AG09319 (cell line): ENCODE data around the gene HOXA10.

Experiments
- DNase-seq: peaks from one replicate; pipeline ENCODE4 v3.0.0-alpha.2; 2010; ENCODE audit warnings: low read depth; ENCODE audit errors: extremely low read depth
- TF ChIP-seq, protein P1 (sequence below): IDR thresholded peaks from 2 replicates; pipeline ENCODE4 v1.5.1; 2011; ENCODE audit warnings: low read depth, mild to moderate bottlenecking, inconsistent platforms, low read length, moderate library complexity

The HOXA10 gene

DNA sequence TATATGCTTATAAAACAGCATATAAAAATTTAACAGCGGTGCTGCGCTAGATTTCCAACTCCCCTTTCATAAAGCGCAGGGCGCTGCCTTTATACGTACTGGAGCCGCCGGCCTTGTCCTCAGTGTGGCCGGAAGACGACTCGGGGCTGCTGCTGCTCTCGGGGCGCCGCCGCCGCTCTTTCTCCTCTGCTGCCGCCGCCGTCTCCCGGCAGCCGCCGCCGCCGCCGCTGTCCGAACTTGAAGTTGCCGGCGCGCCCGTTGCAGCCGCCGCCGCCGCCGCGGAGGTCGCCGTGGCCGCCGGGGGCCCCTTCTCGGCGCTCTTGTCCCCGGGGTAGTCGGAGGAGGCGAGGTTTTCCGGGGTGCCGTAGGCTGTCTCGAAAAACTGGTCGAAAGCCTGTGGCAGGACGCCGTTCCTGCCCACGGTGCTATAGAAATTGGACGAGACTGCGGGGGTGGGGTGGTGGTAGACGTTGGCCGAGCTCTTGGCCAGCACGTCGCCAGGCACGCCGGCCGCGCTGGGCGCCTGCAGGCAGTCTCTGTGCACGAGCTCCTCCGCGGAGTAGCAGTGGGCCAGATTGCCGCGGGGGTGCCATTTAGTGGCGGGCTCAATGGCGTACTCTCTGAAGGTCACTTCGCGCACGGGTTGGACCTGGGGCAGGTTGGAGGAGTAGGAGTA is 10.4 kb upstream of the HOXA10 start:
- TF ChIP-seq, protein P1, sequence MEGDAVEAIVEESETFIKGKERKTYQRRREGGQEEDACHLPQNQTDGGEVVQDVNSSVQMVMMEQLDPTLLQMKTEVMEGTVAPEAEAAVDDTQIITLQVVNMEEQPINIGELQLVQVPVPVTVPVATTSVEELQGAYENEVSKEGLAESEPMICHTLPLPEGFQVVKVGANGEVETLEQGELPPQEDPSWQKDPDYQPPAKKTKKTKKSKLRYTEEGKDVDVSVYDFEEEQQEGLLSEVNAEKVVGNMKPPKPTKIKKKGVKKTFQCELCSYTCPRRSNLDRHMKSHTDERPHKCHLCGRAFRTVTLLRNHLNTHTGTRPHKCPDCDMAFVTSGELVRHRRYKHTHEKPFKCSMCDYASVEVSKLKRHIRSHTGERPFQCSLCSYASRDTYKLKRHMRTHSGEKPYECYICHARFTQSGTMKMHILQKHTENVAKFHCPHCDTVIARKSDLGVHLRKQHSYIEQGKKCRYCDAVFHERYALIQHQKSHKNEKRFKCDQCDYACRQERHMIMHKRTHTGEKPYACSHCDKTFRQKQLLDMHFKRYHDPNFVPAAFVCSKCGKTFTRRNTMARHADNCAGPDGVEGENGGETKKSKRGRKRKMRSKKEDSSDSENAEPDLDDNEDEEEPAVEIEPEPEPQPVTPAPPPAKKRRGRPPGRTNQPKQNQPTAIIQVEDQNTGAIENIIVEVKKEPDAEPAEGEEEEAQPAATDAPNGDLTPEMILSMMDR: no peak
- no peak for DNase-seq

DNA sequence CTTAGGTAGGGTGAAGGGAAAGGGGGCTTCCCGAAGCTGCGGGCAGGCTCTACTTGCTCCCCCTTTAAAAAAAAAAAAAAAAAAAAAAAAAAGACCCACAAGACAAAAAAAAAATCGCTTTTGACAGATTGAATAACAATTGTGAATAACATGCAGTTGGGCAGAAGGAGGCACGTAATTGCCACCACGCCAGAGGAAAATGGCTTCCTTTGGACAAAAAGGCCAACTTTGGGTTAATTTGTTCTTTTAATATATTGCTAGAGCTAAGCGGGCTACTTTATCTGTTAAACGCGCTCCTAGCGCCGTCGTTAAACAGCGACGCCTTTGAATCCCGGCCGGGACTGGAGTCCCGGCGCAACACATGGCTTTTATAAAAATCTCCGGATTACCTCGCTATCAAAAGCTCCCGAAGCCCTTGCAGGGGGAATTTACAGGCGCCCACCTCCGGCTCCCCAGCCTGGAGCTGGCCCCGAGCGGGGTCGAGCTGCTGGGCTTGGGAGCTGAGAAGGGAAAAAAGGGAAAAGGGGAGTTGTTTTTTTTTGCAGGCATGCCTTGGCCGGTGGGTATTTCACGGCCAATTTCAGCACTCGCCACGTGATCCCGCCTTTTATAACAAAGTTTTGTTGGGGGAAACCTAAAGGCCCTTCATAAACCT is 9.7 kb upstream of the HOXA10 start:
- no peak for DNase-seq
- TF ChIP-seq, protein P1: no peak

DNA sequence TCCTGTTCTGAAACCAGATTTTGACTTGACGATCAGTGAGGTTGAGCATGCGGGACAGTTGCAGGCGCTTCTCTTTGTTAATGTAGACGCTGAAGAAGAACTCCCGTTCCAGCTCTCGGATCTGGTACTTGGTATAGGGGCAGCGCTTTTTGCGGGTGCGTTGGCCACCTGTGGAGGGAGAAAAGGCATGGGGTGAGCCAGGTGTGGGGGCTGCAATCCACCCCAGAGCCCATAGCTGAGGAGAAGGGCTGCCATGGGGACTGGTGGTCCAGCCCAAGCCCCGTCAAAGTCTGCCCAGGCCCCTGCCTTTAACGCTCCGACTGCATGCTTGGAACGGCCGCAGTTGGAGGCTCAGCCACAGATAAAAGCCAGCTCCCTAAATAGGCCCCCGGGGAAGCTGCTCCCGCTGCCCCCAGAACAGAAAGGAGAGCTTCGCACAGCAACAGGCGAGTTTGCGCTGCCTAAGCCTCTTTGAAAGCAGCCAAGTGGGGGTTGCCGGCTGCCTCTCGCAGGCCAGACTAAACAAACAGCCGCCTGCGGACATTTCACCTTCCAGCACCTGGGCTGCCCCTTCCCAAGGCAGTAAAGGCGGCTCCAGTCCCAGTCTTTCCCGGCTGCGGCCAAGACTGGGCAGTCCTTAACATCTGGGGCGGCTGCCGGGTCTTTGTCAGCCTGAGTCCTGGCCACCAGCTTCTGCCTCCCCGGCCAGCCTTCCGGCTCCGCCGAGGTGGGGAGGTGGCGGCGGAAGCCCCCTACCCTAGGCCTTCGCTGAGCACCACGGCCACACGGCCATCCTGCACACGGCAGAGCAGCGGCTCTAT is 9.0 kb upstream of the HOXA10 start:
- DNase-seq: no peak
- TF ChIP-seq, protein P1: no peak

DNA sequence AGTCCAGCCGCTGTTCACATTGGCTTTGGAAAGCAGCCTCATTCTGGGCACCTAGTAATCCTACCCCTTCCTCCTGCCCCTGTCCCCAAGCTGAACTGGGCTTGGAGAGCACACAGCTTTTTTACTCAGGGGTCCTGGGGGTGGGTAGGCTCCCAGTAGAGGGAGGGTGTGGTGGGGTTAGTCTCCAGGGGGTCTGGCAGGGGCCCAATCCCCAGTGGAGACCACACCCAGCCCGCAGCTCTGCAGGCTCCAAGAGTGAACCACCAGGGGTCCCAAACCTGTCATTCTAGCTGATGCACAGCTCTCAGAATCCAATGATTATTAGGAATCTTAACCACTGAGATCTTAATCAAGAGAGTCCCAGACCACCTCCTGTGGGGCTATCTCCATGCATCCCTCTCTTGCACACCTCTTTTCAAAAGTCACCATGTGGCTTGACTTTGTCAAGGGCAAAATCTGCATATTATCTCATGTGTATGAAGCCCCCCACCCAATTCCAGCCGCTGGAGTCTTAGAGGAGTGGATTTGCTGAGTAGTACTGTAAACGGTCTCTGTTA is 8.2 kb upstream of the HOXA10 start:
- TF ChIP-seq, protein P1: no peak
- no peak for DNase-seq

DNA sequence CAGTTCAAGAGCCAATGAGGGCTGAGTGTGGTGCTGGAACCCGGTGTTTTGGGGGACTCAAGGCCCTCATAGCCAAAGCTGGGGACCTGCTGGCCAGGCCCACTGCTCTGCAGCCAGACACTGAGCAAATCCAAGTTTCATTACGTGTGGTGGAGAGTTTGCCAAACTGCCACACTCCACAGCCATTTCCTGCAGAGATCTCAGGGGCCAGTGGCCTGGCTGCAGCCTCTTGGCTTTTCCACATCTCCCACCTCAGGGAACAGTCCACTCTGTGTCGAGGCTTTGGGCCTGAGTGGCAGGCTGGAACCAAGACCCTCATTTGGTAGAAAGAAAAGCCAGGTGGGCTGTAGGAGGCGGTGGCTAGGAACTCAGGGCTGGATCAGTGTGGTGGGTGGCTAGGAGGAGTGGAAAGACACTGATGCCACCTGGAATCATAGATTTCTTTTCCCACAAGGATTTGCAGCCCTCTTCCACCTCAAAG is 7.7 kb upstream of the HOXA10 start:
- no peak for DNase-seq
- TF ChIP-seq, protein P1: no peak

DNA sequence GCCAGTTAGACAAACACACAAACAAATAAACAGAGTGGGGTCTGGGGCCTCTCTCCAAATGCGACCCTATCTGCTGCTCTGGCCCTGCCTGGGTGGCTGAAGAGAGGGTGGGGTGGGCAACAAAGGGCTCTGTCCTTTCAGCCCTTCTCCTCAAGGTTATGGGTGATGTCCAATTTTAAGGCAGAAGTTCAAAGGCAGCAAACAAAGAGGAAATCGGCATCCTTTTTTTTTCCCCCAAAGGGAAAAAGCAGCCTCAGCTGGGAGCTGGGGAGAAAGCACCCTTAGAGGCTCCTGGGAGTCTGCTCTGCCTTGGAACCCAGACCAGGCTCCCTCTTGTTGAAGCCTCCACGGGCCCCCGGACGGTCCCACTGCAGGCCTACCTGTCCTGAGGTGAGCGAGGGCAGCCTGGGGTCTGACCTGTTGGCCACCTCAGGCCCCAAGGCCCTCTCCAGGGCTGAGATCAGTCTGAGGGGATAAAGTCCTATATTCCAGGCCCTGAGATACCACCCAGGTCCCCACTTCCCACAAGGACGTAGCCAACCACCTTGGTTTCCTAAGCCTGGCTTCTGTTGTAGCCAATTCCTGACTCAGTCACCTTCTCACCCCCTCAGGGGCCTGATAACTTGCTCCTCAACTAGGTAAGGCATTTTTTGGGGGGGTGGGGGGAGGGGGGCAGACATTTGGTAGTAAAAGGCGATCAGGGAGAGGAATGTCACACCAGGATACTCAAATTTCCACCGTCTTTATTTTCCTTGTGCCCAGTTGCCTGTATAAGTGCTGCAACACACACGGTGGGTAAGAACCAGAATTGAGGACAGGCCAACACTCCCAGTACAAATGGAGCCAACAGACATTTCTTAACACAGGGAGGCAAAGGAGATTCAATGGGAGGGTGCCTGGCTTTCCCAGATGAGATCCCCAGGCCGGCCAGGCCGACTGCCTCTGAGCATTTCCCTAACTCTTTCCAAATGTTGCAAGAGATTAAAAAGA is 6.6 kb upstream of the HOXA10 start:
- DNase-seq: no peak
- TF ChIP-seq, protein P1: no peak
